HG03442 (cell line): ENCODE measurements around the gene RAPGEF5.

ENCODE experiments used
- ATAC-seq: cut with Tn5 transposase; IDR thresholded peaks from one replicate; pipeline ENCODE4 v1.9.1; 2021; ENCODE audit warnings: mild to moderate bottlenecking, moderate library complexity; ENCODE audit not compliant: unreplicated experiment

RAPGEF5 gene, protein sequence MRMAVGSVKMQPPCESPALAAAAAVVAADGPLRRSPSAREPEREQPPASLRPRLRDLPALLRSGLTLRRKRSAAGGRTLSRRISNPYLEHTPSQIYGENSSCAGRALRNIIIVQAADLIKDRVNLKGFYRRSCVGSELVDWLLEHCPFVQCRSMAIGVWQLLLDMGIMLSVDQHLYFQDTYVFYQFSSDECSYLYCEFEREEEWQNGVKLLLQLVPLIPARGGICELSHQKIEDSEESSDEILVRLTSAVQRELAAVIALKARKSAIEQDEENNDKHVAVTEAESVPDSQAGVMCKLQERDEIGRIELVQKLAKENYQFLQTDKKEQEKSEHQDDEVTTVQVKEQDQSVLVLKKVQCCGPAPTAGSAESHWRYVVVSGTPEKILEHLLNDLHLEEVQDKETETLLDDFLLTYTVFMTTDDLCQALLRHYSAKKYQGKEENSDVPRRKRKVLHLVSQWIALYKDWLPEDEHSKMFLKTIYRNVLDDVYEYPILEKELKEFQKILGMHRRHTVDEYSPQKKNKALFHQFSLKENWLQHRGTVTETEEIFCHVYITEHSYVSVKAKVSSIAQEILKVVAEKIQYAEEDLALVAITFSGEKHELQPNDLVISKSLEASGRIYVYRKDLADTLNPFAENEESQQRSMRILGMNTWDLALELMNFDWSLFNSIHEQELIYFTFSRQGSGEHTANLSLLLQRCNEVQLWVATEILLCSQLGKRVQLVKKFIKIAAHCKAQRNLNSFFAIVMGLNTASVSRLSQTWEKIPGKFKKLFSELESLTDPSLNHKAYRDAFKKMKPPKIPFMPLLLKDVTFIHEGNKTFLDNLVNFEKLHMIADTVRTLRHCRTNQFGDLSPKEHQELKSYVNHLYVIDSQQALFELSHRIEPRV

DNA sequence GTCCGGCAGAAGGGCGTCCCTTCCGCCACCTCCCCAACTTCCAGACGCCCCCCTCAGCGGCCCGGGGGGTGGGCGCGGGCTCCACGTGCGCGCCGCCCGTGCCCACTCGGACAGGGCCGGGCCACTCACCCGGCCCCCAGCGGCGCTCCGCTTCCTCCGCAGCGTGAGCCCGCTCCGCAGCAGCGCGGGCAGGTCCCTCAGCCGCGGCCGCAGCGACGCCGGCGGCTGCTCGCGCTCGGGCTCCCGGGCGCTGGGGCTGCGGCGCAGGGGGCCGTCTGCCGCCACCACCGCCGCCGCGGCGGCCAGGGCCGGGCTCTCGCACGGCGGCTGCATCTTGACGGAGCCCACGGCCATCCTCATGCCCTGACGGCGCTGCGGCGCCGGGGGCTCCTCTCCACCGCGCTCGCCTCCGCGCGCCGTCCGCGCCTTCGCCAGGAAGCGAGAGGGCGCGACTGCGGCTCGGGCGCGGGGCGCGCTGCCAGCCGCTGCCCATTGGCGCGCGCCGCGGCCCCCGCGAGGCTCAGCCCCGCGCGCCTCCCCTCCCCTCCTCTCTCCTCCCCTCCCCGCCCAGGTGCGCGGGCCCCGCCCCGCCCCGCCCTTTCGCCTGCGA is at the start of gene RAPGEF5:
TSS of gene RAPGEF5 (minus strand) at position 454 of the 610 bp plus-strand sequence. CDS start at position 360, 94 bp downstream.
- peak; percentile 39 for ATAC-seq

- ATAC-seq, result no peak
Measured at GRCh38 chr7:22406715-22407114, 49.8 kb upstream of the RAPGEF5 start.

DNA sequence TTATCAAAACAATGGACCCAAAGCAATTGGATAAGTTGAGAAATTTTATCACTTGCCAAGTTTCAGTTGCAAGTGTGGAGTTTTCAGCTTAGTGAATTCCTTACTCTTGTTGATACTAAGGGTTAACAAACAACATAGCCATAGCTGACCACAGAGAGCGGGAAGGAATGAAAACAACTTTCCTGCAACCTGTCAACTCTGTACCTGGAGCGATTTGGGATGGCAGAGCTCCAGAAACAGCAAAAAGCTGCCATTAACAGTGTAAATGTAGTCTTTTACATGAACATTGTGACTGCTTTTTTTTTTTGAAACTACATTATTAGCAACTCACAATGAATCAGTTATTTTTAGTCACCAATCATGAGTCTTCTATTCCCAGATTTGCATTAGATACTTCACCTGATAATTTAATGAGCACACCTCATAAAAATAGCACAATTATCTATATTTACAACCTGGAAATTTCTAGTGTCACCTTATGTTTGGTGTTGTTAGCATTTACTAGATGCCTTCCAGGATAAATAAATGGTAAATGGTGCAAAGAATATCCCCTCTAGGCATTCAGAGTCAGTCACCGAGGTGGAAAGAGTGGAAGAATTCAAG is 47.6 kb upstream of the RAPGEF5 start:
- no peak for ATAC-seq

DNA sequence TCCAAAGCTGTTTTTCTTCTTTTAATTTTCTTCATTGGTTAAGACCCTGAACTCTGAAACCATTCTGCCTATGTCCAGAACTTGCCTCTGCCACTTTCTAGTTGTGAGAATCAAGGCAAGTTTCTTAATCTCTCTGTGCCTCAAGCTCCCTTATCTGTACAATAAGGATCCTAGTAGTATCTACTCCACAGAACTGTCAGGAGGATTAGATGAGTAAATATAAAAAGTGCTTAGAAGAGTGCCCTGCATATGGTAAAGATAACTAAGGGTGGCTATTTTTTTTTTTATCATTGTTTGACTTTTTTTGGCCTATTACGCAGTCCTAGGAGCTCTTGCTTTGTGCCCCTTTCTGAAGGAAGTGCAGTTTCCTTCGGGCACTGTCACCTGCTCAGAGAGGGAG is 46.4 kb upstream of the RAPGEF5 start:
- ATAC-seq, result no peak

- no peak for ATAC-seq
Measured at GRCh38 chr7:22402250-22402649, 45.3 kb upstream of the RAPGEF5 start.

DNA sequence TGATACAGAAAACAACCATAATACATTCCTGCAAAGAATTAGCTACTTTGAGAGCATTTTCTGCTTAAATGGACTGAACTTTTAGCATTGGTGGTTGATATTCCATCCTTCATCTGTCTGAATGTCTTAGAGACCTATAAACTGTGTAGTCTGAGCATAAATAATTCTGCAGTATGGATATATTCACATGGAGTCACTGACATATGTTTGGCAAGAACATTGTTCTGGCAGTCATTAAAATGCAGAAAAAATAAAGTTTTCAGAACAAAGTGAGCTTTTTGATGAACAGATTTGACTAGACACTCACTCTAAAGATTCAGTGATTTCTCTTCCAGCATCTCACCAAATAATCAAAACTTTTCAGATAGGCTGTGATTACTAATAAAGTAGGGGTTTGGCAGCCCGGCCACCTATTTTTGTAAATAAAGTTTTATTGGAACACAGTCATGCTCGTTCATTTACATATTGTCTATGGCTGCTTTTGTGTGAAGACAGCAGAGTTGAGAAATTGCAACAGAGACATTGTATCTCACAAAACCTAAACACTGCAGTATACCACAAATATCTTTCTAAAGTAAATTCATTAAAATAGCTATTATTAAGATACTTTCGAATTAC is 44.1 kb upstream of the RAPGEF5 start:
- ATAC-seq, result no peak

GRCh38 chr7:22400150-22400814 is 43.3 kb upstream of the RAPGEF5 start:
- ATAC-seq, result no peak

DNA sequence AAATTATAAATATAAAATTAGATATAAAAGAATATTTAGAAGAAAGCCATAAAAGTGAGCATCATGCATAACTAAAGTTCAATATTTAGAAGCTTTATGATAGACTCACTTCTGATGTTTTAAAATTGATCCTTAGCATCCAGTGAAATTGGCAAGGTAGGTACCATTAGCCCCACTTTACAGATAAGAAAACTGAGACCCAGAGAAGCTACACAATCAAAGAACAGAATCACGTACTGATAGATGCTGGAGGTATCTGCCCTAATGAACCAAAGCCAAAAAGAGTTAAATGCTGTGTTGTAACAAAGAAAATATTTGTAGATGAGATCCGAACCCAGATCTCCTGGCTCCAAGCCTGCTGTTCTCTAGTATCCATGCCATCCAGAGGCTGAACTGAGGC is 42.6 kb upstream of the RAPGEF5 start:
- no peak for ATAC-seq

DNA sequence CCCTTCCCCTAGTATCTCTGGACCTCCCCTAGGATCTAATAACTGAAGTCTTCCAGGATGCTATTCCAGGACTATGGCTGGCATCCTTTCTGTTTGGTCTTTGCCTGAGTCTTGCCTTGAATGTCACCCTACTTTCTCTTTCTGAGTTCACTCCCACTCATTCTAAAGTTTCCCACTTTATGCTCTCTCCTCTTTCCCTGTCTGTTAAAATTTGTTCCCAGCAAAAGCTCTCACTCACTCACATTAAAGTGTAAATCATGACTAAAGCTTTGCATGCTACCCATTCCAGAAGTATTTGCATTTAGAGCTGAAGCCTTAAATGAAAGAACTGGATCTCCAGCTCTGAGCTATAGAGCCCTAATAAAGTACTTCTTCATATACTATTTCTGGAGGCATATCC is 42.1 kb upstream of the RAPGEF5 start:
- ATAC-seq, result no peak

DNA sequence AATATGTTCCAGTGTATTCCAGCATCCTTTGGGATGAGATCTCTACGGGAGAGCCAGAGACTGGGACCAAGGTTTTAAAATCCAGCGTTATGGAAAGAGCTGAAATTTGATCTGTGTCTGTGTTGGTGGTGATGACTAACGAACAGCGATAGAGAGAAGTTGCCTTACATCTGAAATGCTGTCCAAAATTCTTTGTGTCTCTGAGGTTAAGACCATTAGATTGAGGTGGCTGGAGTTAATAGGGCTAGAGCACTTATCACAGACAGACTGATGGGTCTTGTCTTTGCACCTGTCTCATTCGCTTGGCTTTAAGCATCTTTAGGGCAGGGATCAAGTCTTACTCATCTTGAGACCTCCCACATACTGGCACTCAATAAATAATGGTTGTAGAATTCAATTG is 41.0 kb upstream of the RAPGEF5 start:
- no peak for ATAC-seq

DNA sequence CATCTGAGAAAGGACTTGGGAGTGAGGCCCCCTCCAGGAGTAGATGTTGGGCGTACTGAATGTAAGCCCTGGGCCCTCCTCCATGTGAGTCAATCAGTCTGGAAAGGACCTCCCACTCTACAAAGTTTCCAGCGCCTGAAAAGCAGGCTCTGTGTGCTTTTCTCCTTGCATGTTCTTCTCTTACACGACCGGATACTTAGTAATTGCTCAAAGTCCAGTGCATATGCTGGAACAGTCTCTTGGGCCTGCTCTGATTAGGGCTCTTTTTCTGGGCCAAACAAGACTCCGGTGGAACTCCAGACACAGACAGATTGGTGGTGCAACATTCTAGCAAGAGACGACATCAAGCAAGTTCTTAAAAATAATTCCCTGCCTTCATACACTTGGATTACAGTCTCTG is 38.3 kb upstream of the RAPGEF5 start:
- no peak for ATAC-seq

DNA sequence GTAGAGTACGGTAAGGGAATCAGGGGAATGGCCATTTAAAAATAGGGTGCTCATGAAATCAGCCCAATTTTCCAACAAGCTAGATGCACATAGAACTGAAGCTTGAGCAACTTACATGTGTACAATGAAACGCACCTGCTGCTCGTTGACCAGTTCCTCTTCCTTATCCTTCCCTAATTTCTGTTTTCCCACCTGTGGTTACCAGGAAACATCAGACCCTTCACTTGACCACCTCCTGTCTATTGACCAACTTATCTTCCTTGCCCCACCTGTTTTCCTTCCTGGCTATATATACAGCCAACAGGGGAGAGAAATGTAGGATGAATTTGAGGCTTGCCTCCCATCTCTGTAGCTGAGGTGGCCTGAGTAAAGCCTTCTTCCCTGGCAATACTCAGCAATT is 37.8 kb upstream of the RAPGEF5 start:
- ATAC-seq, result no peak

- ATAC-seq, result no peak
Measured at GRCh38 chr7:22393913-22394729, 37.2 kb upstream of the RAPGEF5 start.

- no peak for ATAC-seq
Measured at GRCh38 chr7:22390516-22390915, 33.6 kb upstream of the RAPGEF5 start.

- no peak for ATAC-seq
Measured at GRCh38 chr7:22389892-22390291, 32.9 kb upstream of the RAPGEF5 start.

DNA sequence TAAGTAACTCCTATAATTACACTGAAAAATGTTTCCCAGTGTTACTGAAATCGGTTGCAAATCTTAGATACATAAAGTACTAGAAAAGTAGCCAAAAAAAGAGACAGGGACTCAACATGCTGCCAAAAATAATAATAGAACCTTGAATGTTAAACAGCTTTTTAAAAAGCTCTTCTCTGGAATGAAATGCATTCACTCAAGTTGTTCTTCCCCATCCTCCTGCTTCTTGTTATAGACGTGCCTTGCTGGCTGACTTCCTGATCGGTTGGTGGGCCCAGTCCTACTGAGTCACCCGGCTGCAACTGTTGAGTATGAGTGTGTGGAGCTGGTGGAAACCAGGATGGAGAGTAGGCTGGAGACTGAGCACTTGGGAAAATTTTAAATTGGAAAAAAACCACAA is 30.6 kb upstream of the RAPGEF5 start:
- no peak for ATAC-seq

DNA sequence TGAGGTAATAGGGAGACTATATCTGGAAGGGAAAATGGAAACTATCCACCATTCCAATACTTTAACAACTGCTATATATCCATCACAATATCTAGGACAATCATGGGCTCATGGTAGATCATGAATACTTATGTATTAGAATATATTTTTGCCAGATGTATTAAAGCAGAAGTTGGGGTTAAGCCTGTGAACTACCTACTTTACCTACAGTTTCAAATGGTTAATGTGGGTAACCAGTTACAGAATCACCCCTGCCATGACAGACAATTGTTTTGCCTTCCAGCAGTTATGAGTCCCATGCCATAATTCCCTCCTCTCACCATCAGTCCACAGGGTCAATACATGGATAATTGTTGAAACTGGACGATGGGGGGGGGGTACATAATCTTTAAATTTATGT is 29.9 kb upstream of the RAPGEF5 start:
- ATAC-seq, result peak; percentile 46

- ATAC-seq, result peak; percentile 73
Measured at GRCh38 chr7:22386206-22386858, 29.4 kb upstream of the RAPGEF5 start.

GRCh38 chr7:22385326-22385725 is 28.4 kb upstream of the RAPGEF5 start:
- no peak for ATAC-seq
